AG04449 (cell line): Measurements from ENCODE around the gene XRRA1.

Experiments
- CTCF ChIA-PET: fragments of 350-600 bp; formaldehyde crosslinking; extraction: SDS; loops from one replicate; lab custom pipeline; 2021; ENCODE audit warnings: antibody characterized with exemption; lab: Yijun Ruan, JAX
- POLR2A ChIA-PET: fragments of 400-600, 350-600 bp; formaldehyde crosslinking; extraction: SDS; loops from one replicate; lab custom pipeline; 2020; ENCODE audit warnings: antibody characterized with exemption, inconsistent platforms; lab: Yijun Ruan, JAX
- DNase-seq: peaks from one replicate; pipeline ENCODE4 v3.0.0-alpha.2; 2010; ENCODE audit warnings: low read depth, low spot score
- H3K4me3 ChIP-seq: 2 replicates; pipeline ENCODE4 v1.5.1; 2011; ENCODE audit warnings: low read depth, mild to moderate bottlenecking, control low read depth, low read length
- CTCF ChIP-seq: IDR thresholded peaks from one replicate; pipeline ENCODE4 v1.5.1; 2011; ENCODE audit warnings: mild to moderate bottlenecking, moderate library complexity, low read length, control low read depth, inconsistent platforms; ENCODE audit not compliant: insufficient read depth; ENCODE audit errors: missing control alignments

Gene XRRA1

GRCh38 chr11:74988541-74989259, 39.8 kb upstream of the XRRA1 start, which contains the start of gene NEU3:
TSS of gene NEU3 (plus strand) at chr11:74988933. CDS start at chr11:74989061, 128 bp downstream.
- no peak for DNase-seq
- CTCF ChIA-PET = interaction anchor here (1.2 to 2.0 kb wide), 2 partner anchors 59 to 260 kb away, joined by 4 to 5 read pairs; no protein-coding TSS in a partner anchor
- no peak for TF ChIP-seq CTCF
- peak within 1 kb of the TSS; percentile 81 for H3K4me3 ChIP-seq
- POLR2A ChIA-PET = interaction anchor here (0.7 to 1.6 kb wide), 5 partner anchors 11 to 59 kb away, joined by 3 read pairs; no protein-coding TSS in a partner anchor

- ChIA-PET POLR2A (no interaction called here), CTCF (no interaction called here)
- TF ChIP-seq CTCF = no peak
- no peak for DNase-seq
- H3K4me3 ChIP-seq = no peak overlapping the region
These were observed 35.8 kb upstream of the XRRA1 start for GRCh38 chr11:74984730-74985129.

GRCh38 chr11:74984070-74984469, 35.2 kb upstream of the XRRA1 start:
- ChIA-PET CTCF (interaction anchor here (1.5 kb wide), 1 partner anchor 258 kb away, joined by 5 read pairs; no protein-coding TSS in a partner anchor), POLR2A (no interaction called here)
- no peak for DNase-seq
- no peak overlapping the region for H3K4me3 ChIP-seq
- TF ChIP-seq CTCF = no peak

GRCh38 chr11:74981888-74982287, 33.0 kb upstream of the XRRA1 start:
- POLR2A ChIA-PET = no interaction called here
- H3K4me3 ChIP-seq = no peak overlapping the region
- CTCF ChIA-PET = interaction anchor here (1.4 kb wide), 1 partner anchor 50 kb away, joined by 4 read pairs; no protein-coding TSS in a partner anchor
- no peak for TF ChIP-seq CTCF
- DNase-seq = no peak

GRCh38 chr11:74980634-74981033, 31.7 kb upstream of the XRRA1 start:
- no peak overlapping the region for H3K4me3 ChIP-seq
- ChIA-PET CTCF (interaction anchor here (1.4 kb wide), 1 partner anchor 51 kb away, joined by 4 read pairs; no protein-coding TSS in a partner anchor), POLR2A (no interaction called here)
- TF ChIP-seq CTCF = no peak
- DNase-seq = no peak

- DNase-seq = no peak
- no peak overlapping the region for H3K4me3 ChIP-seq
- POLR2A ChIA-PET = interaction anchor here (0.6 kb wide), 1 partner anchor 10 kb away, joined by 3 read pairs; the partner anchor contains the start of gene NEU3
- CTCF ChIA-PET = interaction anchor here (0.8 to 1.2 kb wide), 4 partner anchors 44 to 271 kb away, joined by 3 to 4 read pairs (median 3); no protein-coding TSS in a partner anchor
- no peak for TF ChIP-seq CTCF
These were observed 29.1 kb upstream of the XRRA1 start for GRCh38 chr11:74978041-74978440.
